GM23338 (cell line): ENCODE data around the gene MCUB. TPM values are rescaled to one million over a fixed set of nuclear protein-coding genes. Genes with fewer than 3 reads are reported as not detected.

Experiments
- ATAC-seq: fragments of 200-7000 bp; cut with Tn5 transposase; 3 replicates; pipeline ENCODE4 v1.9.1; 2020
- DNase-seq: peaks from one replicate; pipeline ENCODE4 v3.0.0-alpha.2; 2015; ENCODE audit warnings: low spot score
- H2AFZ ChIP-seq: fragments of 200-600 bp; sonication (generic); 2 replicates; pipeline ENCODE4 v1.8.0; 2016; ENCODE audit warnings: antibody characterized with exemption, mild to moderate bottlenecking, moderate library complexity
- H3F3A ChIP-seq: fragments of 200-600 bp; sonication (generic); replicated peaks from 2 replicates; pipeline ENCODE4 v1.8.0; 2017; ENCODE audit warnings: antibody characterized with exemption, mixed run types, low read depth
- H3K27ac ChIP-seq: fragments of 200-600 bp; sonication (generic); 2 replicates; pipeline ENCODE4 v1.6.1; 2016; ENCODE audit warnings: low read depth
- H3K27me3 ChIP-seq: fragments of 200-600 bp; sonication (generic); 2 replicates; pipeline ENCODE4 v1.8.0; 2016; ENCODE audit warnings: mild to moderate bottlenecking, mixed run types, moderate library complexity; ENCODE audit not compliant: insufficient read depth
- H3K36me3 ChIP-seq: fragments of 200-600 bp; sonication (generic); 2 replicates; pipeline ENCODE4 v1.8.0; 2016; ENCODE audit warnings: mild to moderate bottlenecking; ENCODE audit not compliant: insufficient read depth
- H3K4me1 ChIP-seq: fragments of 200-600 bp; sonication (generic); 2 replicates; pipeline ENCODE4 v1.8.0; 2016; ENCODE audit warnings: mild to moderate bottlenecking, moderate library complexity; ENCODE audit not compliant: insufficient read depth
- H3K4me2 ChIP-seq: fragments of 200-600 bp; sonication (generic); 2 replicates; pipeline ENCODE4 v1.7.1; 2017; ENCODE audit warnings: mixed run types
- H3K4me3 ChIP-seq: fragments of 200-600 bp; sonication (generic); 2 replicates; pipeline ENCODE4 v1.6.1; 2016; ENCODE audit warnings: mixed run types
- H3K79me2 ChIP-seq: fragments of 200-600 bp; sonication (generic); replicated peaks from 2 replicates; pipeline ENCODE4 v1.8.0; 2017; ENCODE audit warnings: mild to moderate bottlenecking; ENCODE audit not compliant: insufficient read depth
- H3K9me2 ChIP-seq: fragments of 200-600 bp; sonication (generic); 2 replicates; pipeline ENCODE4 v1.8.0; 2017; ENCODE audit not compliant: insufficient read depth
- H4K20me1 ChIP-seq: fragments of 200-600 bp; sonication (generic); replicated peaks from 2 replicates; pipeline ENCODE4 v1.8.0; 2017; ENCODE audit warnings: mild to moderate bottlenecking; ENCODE audit not compliant: insufficient read depth
- H3K27ac Mint-ChIP-seq: 2 replicates; pipeline ENCODE4 v1.8.0; 2020; ENCODE audit warnings: inconsistent platforms, mild to moderate bottlenecking, moderate library complexity, mixed read lengths
- H3K27me3 Mint-ChIP-seq: 3 replicates; pipeline ENCODE4 v1.8.0; 2022; ENCODE audit warnings: low read depth, mild to moderate bottlenecking, moderate library complexity, mixed read lengths, inconsistent platforms; ENCODE audit not compliant: insufficient read depth, poor library complexity
- H3K36me3 Mint-ChIP-seq: 3 replicates; pipeline ENCODE4 v1.8.0; 2021; ENCODE audit warnings: low read depth, mild to moderate bottlenecking, inconsistent platforms, moderate library complexity, mixed read lengths
- H3K4me1 Mint-ChIP-seq: 3 replicates; pipeline ENCODE4 v1.8.0; 2020; ENCODE audit warnings: mild to moderate bottlenecking, inconsistent platforms, mixed read lengths
- H3K4me3 Mint-ChIP-seq: 3 replicates; pipeline ENCODE4 v1.8.0; 2021; ENCODE audit warnings: moderate library complexity, mild to moderate bottlenecking, inconsistent platforms, mixed read lengths
- H3K9me3 Mint-ChIP-seq: 3 replicates; pipeline ENCODE4 v1.8.0; 2020; ENCODE audit warnings: moderate library complexity, mild to moderate bottlenecking, inconsistent platforms, mixed read lengths
- JUNB ChIP-seq: IDR thresholded peaks from one replicate; pipeline ENCODE4 v1.6.1; 2016; ENCODE audit warnings: antibody characterized with exemption; ENCODE audit not compliant: unreplicated experiment
- NANOG ChIP-seq: IDR thresholded peaks from 2 replicates; pipeline ENCODE4 v1.6.1; 2016; ENCODE audit warnings: antibody characterized with exemption, borderline replicate concordance
- POLR2AphosphoS5 ChIP-seq: IDR thresholded peaks from 2 replicates; pipeline ENCODE4 v1.6.1; 2016; ENCODE audit warnings: antibody characterized with exemption, low read depth
- STAT1 ChIP-seq: IDR thresholded peaks from one replicate; pipeline ENCODE4 v1.6.1; 2016; ENCODE audit warnings: antibody characterized with exemption; ENCODE audit not compliant: unreplicated experiment
- ZNF114 ChIP-seq: fragments of 250-450 bp; sonication (Bioruptor Pico); IDR thresholded peaks from 2 replicates; pipeline ENCODE4 v1.5.0; 2020; ENCODE audit warnings: mild to moderate bottlenecking, moderate library complexity
- ZNF331 ChIP-seq: fragments of 250-450 bp; sonication (Bioruptor Pico); IDR thresholded peaks from 2 replicates; pipeline ENCODE4 v1.5.0; 2020; ENCODE audit warnings: low read depth, mild to moderate bottlenecking, moderate library complexity
- polyA plus RNA-seq: library from polyadenylated mRNA; unstranded; fragments of >200 nt; fragmentation: Nextera tagmentation; extraction: Ambion mirVana; gene quantifications from 2 replicates; pipeline ENCODE4 v1.2.1, GENCODE V29; 2016
- total RNA-seq: library from RNA; depleted of rRNA; stranded (reverse); fragments of >200 nt; shearing (Covaris generic); gene quantifications from 2 replicates; pipeline ENCODE4 v1.2.3, GENCODE V29; 2014
- TF ChIP-seq, protein P1 (sequence below): IDR thresholded peaks from one replicate; pipeline ENCODE4 v1.6.1; 2018; ENCODE audit warnings: antibody characterized with exemption; ENCODE audit not compliant: unreplicated experiment
- TF ChIP-seq, protein P2 (sequence below): fragments of 250-450 bp; sonication (Bioruptor Pico); IDR thresholded peaks from 2 replicates; pipeline ENCODE4 v1.5.0; 2020; ENCODE audit warnings: mild to moderate bottlenecking, moderate library complexity
- TF ChIP-seq, protein P3 (sequence below), 2 experiments: fragments of 200-600 bp in 1 of 2; sonication (generic) in 1 of 2; conservative IDR thresholded peaks; 2 replicates each; pipeline versions ENCODE4 v1.5.1 to v1.6.1; 2016 to 2017; ENCODE audit warnings: antibody characterized with exemption in 2 of 2, low read depth in 2 of 2, mild to moderate bottlenecking in 2 of 2, moderate library complexity in 1 of 2
- TF ChIP-seq, protein P4 (sequence below): IDR thresholded peaks from 2 replicates; pipeline ENCODE4 v1.6.1; 2016; ENCODE audit warnings: antibody characterized with exemption

Gene MCUB
- total and polyA plus RNA-seq, 2 experiments from 2014 or later: 21.7 to 97.9 TPM

DNA sequence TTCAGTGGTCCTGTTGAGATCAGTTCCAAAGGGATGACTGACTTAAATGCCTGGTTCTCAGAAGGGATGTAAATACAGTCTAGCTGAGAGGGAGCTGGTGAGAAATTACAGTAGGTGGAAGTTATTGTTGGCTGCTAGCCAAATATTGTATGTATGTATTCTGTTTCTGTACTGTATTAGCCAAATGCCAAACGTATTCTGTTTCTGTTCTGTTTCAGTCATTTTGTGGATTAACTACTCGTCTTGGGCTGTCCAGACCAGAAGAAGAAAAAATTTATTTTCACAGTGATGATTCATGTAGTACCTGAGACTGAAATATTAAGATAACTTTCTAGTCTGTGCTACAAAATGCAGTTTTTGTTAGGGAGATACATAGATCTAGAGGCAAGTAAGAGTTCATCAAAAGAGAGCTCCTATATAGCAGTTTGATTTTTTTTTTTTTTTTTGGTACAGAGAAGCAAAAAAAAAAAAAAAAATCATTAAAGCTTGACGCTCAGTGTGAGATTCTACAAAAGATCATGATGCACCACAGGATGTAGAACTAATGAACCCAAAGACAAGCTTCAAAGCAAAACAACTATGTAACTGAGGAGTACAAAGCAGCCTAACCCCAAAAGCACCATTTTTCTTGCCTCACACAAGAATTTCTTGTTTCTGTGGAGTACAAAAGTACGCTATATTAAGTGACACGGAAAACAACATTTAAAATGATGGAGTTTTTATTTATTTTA, 88.4 kb downstream of the MCUB start:
- H3K27ac ChIP-seq: no peak overlapping the region
- no peaks in the 10 kb centered on the region for H3F3A ChIP-seq
- TF ChIP-seq, protein P1, sequence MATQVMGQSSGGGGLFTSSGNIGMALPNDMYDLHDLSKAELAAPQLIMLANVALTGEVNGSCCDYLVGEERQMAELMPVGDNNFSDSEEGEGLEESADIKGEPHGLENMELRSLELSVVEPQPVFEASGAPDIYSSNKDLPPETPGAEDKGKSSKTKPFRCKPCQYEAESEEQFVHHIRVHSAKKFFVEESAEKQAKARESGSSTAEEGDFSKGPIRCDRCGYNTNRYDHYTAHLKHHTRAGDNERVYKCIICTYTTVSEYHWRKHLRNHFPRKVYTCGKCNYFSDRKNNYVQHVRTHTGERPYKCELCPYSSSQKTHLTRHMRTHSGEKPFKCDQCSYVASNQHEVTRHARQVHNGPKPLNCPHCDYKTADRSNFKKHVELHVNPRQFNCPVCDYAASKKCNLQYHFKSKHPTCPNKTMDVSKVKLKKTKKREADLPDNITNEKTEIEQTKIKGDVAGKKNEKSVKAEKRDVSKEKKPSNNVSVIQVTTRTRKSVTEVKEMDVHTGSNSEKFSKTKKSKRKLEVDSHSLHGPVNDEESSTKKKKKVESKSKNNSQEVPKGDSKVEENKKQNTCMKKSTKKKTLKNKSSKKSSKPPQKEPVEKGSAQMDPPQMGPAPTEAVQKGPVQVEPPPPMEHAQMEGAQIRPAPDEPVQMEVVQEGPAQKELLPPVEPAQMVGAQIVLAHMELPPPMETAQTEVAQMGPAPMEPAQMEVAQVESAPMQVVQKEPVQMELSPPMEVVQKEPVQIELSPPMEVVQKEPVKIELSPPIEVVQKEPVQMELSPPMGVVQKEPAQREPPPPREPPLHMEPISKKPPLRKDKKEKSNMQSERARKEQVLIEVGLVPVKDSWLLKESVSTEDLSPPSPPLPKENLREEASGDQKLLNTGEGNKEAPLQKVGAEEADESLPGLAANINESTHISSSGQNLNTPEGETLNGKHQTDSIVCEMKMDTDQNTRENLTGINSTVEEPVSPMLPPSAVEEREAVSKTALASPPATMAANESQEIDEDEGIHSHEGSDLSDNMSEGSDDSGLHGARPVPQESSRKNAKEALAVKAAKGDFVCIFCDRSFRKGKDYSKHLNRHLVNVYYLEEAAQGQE: no peak
- TF ChIP-seq NANOG: no peak
- no peak for TF ChIP-seq JUNB
- TF ChIP-seq, protein P2, sequence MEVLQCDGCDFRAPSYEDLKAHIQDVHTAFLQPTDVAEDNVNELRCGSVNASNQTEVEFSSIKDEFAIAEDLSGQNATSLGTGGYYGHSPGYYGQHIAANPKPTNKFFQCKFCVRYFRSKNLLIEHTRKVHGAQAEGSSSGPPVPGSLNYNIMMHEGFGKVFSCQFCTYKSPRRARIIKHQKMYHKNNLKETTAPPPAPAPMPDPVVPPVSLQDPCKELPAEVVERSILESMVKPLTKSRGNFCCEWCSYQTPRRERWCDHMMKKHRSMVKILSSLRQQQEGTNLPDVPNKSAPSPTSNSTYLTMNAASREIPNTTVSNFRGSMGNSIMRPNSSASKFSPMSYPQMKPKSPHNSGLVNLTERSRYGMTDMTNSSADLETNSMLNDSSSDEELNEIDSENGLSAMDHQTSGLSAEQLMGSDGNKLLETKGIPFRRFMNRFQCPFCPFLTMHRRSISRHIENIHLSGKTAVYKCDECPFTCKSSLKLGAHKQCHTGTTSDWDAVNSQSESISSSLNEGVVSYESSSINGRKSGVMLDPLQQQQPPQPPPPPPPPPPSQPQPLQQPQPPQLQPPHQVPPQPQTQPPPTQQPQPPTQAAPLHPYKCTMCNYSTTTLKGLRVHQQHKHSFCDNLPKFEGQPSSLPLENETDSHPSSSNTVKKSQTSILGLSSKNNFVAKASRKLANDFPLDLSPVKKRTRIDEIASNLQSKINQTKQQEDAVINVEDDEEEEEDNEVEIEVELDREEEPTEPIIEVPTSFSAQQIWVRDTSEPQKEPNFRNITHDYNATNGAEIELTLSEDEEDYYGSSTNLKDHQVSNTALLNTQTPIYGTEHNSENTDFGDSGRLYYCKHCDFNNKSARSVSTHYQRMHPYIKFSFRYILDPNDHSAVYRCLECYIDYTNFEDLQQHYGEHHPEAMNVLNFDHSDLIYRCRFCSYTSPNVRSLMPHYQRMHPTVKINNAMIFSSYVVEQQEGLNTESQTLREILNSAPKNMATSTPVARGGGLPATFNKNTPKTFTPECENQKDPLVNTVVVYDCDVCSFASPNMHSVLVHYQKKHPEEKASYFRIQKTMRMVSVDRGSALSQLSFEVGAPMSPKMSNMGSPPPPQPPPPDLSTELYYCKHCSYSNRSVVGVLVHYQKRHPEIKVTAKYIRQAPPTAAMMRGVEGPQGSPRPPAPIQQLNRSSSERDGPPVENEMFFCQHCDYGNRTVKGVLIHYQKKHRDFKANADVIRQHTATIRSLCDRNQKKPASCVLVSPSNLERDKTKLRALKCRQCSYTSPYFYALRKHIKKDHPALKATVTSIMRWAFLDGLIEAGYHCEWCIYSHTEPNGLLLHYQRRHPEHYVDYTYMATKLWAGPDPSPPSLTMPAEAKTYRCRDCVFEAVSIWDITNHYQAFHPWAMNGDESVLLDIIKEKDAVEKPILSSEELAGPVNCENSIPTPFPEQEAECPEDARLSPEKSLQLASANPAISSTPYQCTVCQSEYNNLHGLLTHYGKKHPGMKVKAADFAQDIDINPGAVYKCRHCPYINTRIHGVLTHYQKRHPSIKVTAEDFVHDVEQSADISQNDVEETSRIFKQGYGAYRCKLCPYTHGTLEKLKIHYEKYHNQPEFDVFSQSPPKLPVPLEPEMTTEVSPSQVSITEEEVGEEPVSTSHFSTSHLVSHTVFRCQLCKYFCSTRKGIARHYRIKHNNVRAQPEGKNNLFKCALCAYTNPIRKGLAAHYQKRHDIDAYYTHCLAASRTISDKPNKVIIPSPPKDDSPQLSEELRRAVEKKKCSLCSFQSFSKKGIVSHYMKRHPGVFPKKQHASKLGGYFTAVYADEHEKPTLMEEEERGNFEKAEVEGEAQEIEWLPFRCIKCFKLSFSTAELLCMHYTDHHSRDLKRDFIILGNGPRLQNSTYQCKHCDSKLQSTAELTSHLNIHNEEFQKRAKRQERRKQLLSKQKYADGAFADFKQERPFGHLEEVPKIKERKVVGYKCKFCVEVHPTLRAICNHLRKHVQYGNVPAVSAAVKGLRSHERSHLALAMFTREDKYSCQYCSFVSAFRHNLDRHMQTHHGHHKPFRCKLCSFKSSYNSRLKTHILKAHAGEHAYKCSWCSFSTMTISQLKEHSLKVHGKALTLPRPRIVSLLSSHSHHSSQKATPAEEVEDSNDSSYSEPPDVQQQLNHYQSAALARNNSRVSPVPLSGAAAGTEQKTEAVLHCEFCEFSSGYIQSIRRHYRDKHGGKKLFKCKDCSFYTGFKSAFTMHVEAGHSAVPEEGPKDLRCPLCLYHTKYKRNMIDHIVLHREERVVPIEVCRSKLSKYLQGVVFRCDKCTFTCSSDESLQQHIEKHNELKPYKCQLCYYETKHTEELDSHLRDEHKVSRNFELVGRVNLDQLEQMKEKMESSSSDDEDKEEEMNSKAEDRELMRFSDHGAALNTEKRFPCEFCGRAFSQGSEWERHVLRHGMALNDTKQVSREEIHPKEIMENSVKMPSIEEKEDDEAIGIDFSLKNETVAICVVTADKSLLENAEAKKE (CRISPR knock-in tag): no peak
- no peak for TF ChIP-seq STAT1
- TF ChIP-seq, protein P3, sequence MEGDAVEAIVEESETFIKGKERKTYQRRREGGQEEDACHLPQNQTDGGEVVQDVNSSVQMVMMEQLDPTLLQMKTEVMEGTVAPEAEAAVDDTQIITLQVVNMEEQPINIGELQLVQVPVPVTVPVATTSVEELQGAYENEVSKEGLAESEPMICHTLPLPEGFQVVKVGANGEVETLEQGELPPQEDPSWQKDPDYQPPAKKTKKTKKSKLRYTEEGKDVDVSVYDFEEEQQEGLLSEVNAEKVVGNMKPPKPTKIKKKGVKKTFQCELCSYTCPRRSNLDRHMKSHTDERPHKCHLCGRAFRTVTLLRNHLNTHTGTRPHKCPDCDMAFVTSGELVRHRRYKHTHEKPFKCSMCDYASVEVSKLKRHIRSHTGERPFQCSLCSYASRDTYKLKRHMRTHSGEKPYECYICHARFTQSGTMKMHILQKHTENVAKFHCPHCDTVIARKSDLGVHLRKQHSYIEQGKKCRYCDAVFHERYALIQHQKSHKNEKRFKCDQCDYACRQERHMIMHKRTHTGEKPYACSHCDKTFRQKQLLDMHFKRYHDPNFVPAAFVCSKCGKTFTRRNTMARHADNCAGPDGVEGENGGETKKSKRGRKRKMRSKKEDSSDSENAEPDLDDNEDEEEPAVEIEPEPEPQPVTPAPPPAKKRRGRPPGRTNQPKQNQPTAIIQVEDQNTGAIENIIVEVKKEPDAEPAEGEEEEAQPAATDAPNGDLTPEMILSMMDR (conservative IDR thresholded peaks at IDR 0.05; ENCODE audit: low read depth in 2 of 2): no peak
- TF ChIP-seq ZNF331: no peak
- TF ChIP-seq, protein P4, sequence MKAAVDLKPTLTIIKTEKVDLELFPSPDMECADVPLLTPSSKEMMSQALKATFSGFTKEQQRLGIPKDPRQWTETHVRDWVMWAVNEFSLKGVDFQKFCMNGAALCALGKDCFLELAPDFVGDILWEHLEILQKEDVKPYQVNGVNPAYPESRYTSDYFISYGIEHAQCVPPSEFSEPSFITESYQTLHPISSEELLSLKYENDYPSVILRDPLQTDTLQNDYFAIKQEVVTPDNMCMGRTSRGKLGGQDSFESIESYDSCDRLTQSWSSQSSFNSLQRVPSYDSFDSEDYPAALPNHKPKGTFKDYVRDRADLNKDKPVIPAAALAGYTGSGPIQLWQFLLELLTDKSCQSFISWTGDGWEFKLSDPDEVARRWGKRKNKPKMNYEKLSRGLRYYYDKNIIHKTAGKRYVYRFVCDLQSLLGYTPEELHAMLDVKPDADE: no peak
- TF ChIP-seq ZNF114 (CRISPR knock-in tag): no peak
- no peak for TF ChIP-seq POLR2AphosphoS5
- H3K9me2 ChIP-seq: no peaks in the 10 kb centered on the region
- no peaks in the 10 kb centered on the region for H3K79me2 ChIP-seq
- H3K36me3 ChIP-seq: no peaks in the 10 kb centered on the region
- Mint-ChIP-seq H3K9me3 (peaks cover 5% of the 10 kb centered on the region; the same call in 2 of the 3 replicates), H3K27me3 (no peaks in the 10 kb centered on the region), H3K4me1 (no peaks in the 10 kb centered on the region), H3K36me3 (peaks cover 5% of the 10 kb centered on the region), H3K4me3 (no peak overlapping the region), H3K27ac (no peak overlapping the region)
- no peaks in the 10 kb centered on the region for H3K27me3 ChIP-seq
- H3K4me2 ChIP-seq: no peak overlapping the region
- no peak overlapping the region for H3K4me3 ChIP-seq
- no peaks in the 10 kb centered on the region for H4K20me1 ChIP-seq
- ATAC-seq (no peak), DNase-seq (no peak)
- H3K4me1 ChIP-seq: no peaks in the 10 kb centered on the region
- no peak overlapping the region for H2AFZ ChIP-seq
